ENCODE measurements around the gene GINM1.

GINM1 gene

DNA sequence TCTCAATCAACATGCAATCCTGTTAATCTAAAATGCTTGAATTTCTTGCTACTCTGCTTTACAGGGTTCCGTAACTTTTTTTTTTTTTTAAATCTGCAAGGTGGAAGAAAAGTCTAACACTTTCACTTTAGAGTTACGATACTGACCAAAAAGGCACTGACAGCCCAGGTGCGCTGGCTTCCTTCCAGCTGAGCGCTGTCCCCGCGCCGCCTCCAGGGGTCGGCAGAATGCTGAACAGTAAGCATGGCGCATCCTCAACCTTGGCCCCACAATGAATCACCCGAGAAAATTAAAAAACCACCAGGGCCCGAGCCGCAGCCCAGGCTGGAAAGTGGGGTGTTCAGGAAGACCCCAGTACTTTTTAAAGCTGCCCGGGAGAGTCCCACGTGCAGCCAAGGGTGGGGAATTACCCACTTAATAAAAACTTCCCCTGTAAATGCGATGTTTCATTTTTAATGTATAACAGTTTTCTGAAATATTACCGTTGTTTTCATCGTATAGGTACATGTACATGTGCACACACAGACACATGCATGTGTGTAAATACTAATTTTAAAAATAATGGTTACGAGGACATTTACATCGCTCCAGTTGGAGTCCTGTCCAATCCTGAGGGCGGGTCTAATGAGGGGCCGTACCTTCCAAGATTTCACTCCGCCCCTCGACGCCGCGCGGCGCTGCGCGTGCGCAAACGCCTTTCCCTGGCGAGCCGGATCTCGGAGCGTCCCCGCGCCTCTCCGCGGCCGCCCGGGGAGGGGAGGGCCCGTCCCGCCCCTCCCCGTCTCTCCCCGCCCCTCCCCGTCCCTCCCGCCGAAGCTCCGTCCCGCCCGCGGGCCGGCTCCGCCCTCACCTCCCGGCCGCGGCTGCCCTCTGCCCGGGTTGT is at the start of gene GINM1:
Gene GINM1, plus strand, starts transcription at position 849 of the 883 bp plus-strand sequence. CDS start 40 bp downstream, outside the sequence.
- Histone ChIP-seq H3K36me3 (ENCODE audit: control insufficient read depth, insufficient read depth, low read length) (no peaks in the 10 kb centered on the region), H3K27me3 (ENCODE audit: control insufficient read depth, insufficient read depth, low read length) (no peaks in the 10 kb centered on the region), H3K27ac (ENCODE audit: low read depth, low read length) (peak within 1 kb of the TSS; percentile 85), H3K4me3 (ENCODE audit: low read depth, low read length) (peak within 1 kb of the TSS; percentile 100), H3K9me3 (ENCODE audit: control insufficient read depth, insufficient read depth, low read depth, low read length) (no peaks in the 10 kb centered on the region), H3K9ac (ENCODE audit: low read length) (peak within 1 kb of the TSS; percentile 95), H3K4me1 (ENCODE audit: control insufficient read depth, insufficient read depth, low read length) (peaks cover 7% of the 10 kb centered on the region; the same call in 1 of the 2 replicates)

GRCh38 chr6:149529650-149530049 is 36.5 kb upstream of the GINM1 start:
- Histone ChIP-seq H3K4me1 (ENCODE audit: control insufficient read depth, insufficient read depth, low read length) (no peaks in the 10 kb centered on the region), H3K9ac (ENCODE audit: low read length) (no peak overlapping the region), H3K27me3 (ENCODE audit: control insufficient read depth, insufficient read depth, low read length) (no peaks in the 10 kb centered on the region), H3K9me3 (ENCODE audit: control insufficient read depth, insufficient read depth, low read depth, low read length) (no peaks in the 10 kb centered on the region), H3K4me3 (ENCODE audit: low read depth, low read length) (no peak overlapping the region), H3K36me3 (ENCODE audit: control insufficient read depth, insufficient read depth, low read length) (peaks cover 81% of the 10 kb centered on the region), H3K27ac (ENCODE audit: low read depth, low read length) (no peak overlapping the region)

- peaks cover 81% of the 10 kb centered on the region for H3K36me3 ChIP-seq (ENCODE audit: control insufficient read depth, insufficient read depth, low read length)
These were observed 31.4 kb upstream of the GINM1 start for GRCh38 chr6:149534742-149535141.

GRCh38 chr6:149541139-149541538 is 25.0 kb upstream of the GINM1 start:
- Histone ChIP-seq H3K27me3 (ENCODE audit: control insufficient read depth, insufficient read depth, low read length) (no peaks in the 10 kb centered on the region), H3K36me3 (ENCODE audit: control insufficient read depth, insufficient read depth, low read length) (peaks cover 38% of the 10 kb centered on the region)

More at GRCh38 chr6:149534742-149535141, 31.4 kb upstream of the GINM1 start:
- no peak overlapping the region for H3K9ac ChIP-seq (ENCODE audit: low read length)
- no peaks in the 10 kb centered on the region for H3K27me3 ChIP-seq (ENCODE audit: control insufficient read depth, insufficient read depth, low read length)
- H3K9me3 ChIP-seq (ENCODE audit: control insufficient read depth, insufficient read depth, low read depth, low read length), result no peaks in the 10 kb centered on the region
- H3K27ac ChIP-seq (ENCODE audit: low read depth, low read length), result no peak overlapping the region
- no peak overlapping the region for H3K4me3 ChIP-seq (ENCODE audit: low read depth, low read length)
- no peaks in the 10 kb centered on the region for H3K4me1 ChIP-seq (ENCODE audit: control insufficient read depth, insufficient read depth, low read length)

GRCh38 chr6:149544646-149545257 is 21.4 kb upstream of the GINM1 start:
- Histone ChIP-seq H3K27me3 (ENCODE audit: control insufficient read depth, insufficient read depth, low read length) (peaks cover 15% of the 10 kb centered on the region; the same call in 1 of the 2 replicates), H3K9ac (ENCODE audit: low read length) (peak overlapping the region; percentile 93), H3K4me3 (ENCODE audit: low read depth, low read length) (peak overlapping the region; percentile 99), H3K4me1 (ENCODE audit: control insufficient read depth, insufficient read depth, low read length) (peaks cover 8% of the 10 kb centered on the region), H3K9me3 (ENCODE audit: control insufficient read depth, insufficient read depth, low read depth, low read length) (no peaks in the 10 kb centered on the region), H3K36me3 (ENCODE audit: control insufficient read depth, insufficient read depth, low read length) (peaks cover 10% of the 10 kb centered on the region), H3K27ac (ENCODE audit: low read depth, low read length) (peak overlapping the region; percentile 92; the same call in 1 of the 2 replicates)

More at GRCh38 chr6:149541139-149541538, 25.0 kb upstream of the GINM1 start:
- Histone ChIP-seq H3K27ac (ENCODE audit: low read depth, low read length) (no peak overlapping the region), H3K9ac (ENCODE audit: low read length) (no peak overlapping the region), H3K9me3 (ENCODE audit: control insufficient read depth, insufficient read depth, low read depth, low read length) (no peaks in the 10 kb centered on the region), H3K4me3 (ENCODE audit: low read depth, low read length) (no peak overlapping the region), H3K4me1 (ENCODE audit: control insufficient read depth, insufficient read depth, low read length) (peaks cover 8% of the 10 kb centered on the region)

DNA sequence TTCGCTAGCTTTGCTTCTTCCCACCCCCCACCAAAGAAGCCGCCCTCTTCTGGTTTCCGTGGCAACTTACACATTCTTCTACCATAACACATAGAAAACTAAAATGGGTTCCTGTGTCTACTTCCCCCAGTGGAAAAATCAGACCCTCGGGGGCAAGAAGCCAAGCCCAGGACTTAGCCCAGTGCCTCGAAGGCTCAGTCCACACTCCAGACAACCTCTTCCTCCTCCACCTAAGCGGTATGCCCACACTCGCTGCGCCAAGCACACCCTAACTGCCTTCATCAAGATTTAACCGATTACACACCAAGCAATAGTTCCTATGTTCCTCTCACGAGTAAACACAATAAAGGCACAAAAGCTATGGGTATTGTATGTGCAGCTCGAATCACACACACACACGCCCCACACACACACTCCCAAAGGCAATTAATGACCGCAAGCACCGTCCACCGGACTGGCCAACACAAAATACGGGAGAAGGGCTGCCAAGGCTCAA is 20.9 kb upstream of the GINM1 start:
- peak overlapping the region; percentile 99 for H3K4me3 ChIP-seq (ENCODE audit: low read depth, low read length)
- peak overlapping the region; percentile 92 for H3K27ac ChIP-seq (ENCODE audit: low read depth, low read length)
- peaks cover 5% of the 10 kb centered on the region for H3K36me3 ChIP-seq (ENCODE audit: control insufficient read depth, insufficient read depth, low read length)
- no peaks in the 10 kb centered on the region for H3K9me3 ChIP-seq (ENCODE audit: control insufficient read depth, insufficient read depth, low read depth, low read length)
- H3K4me1 ChIP-seq (ENCODE audit: control insufficient read depth, insufficient read depth, low read length), result peaks cover 8% of the 10 kb centered on the region
- peaks cover 17% of the 10 kb centered on the region; the same call in 1 of the 2 replicates for H3K27me3 ChIP-seq (ENCODE audit: control insufficient read depth, insufficient read depth, low read length)
- peak overlapping the region; percentile 93 for H3K9ac ChIP-seq (ENCODE audit: low read length)

DNA sequence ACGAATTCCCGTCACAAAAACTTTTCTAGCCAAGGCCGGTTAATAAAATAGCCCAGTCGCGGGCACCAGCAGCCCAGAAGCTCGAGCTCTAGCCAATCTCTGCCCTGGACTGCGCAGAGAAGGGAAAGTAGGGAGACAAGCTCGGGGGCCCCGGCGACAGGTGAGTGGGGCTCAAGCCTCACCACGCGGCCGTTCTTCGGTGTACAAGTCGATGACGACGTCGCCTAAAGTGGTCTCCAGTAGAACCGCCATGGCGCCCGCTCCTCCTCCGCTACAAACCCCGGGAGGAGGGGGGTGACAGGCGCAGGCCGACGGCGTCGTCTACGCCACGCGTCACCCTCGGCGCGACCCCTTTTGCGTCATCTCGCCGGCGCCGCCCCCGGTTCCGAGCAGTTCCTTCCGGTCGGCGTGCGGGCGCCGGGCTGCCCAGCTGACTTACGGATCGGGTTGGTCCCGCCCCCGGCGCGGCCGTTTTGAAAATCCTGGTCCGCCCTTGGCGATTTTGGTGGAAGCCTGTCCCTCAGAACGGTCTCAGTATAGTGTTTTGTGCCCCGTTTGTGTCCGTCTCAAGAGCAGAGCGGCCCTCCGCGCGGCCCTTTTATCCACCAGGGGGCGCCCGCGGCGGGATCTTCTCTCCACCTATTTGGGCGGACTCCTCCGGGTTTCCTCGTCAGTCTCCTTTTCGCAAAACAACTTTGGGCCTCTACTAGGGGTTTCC is 20.3 kb upstream of the GINM1 start, which contains the start of gene PPIL4:
Gene PPIL4, minus strand, starts transcription at position 290 of the 718 bp plus-strand sequence. Its CDS starts 38 bp downstream, at position 252.
- Histone ChIP-seq H3K4me1 (ENCODE audit: control insufficient read depth, insufficient read depth, low read length) (peaks cover 8% of the 10 kb centered on the region), H3K27ac (ENCODE audit: low read depth, low read length) (peak within 1 kb of the TSS; percentile 92), H3K27me3 (ENCODE audit: control insufficient read depth, insufficient read depth, low read length) (peaks cover 23% of the 10 kb centered on the region), H3K36me3 (ENCODE audit: control insufficient read depth, insufficient read depth, low read length) (peaks cover under 1% of the 10 kb centered on the region), H3K9me3 (ENCODE audit: control insufficient read depth, insufficient read depth, low read depth, low read length) (no peaks in the 10 kb centered on the region), H3K9ac (ENCODE audit: low read length) (peak within 1 kb of the TSS; percentile 93), H3K4me3 (ENCODE audit: low read depth, low read length) (peak within 1 kb of the TSS; percentile 99)

DNA sequence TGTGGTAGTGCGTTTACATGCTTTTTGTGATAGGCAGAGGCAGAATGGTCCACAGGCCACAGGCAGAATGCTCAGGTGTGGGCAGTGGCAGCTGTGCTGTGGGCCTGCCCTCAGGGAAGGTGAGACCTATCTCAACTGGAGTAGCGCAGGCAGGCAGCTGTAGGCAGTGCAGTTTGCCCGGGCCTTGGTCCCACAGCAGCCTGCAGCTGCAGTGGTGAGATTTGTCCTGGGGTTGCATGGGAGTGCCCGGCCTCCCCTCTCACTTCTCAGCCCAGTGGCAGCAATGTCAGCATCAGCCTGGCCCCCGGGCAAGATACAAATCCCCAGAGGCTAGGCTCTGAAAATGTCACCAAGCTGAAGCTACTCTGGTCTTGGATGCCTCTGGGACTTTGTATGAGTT is 14.3 kb upstream of the GINM1 start:
- Histone ChIP-seq H3K9ac (ENCODE audit: low read length) (no peak overlapping the region), H3K36me3 (ENCODE audit: control insufficient read depth, insufficient read depth, low read length) (no peaks in the 10 kb centered on the region), H3K27me3 (ENCODE audit: control insufficient read depth, insufficient read depth, low read length) (peaks cover 23% of the 10 kb centered on the region), H3K4me3 (ENCODE audit: low read depth, low read length) (no peak overlapping the region), H3K27ac (ENCODE audit: low read depth, low read length) (no peak overlapping the region), H3K4me1 (ENCODE audit: control insufficient read depth, insufficient read depth, low read length) (no peaks in the 10 kb centered on the region), H3K9me3 (ENCODE audit: control insufficient read depth, insufficient read depth, low read depth, low read length) (no peaks in the 10 kb centered on the region)

- H3K9ac ChIP-seq (ENCODE audit: low read length), result no peak overlapping the region
- no peaks in the 10 kb centered on the region for H3K9me3 ChIP-seq (ENCODE audit: control insufficient read depth, insufficient read depth, low read depth, low read length)
- H3K4me1 ChIP-seq (ENCODE audit: control insufficient read depth, insufficient read depth, low read length), result no peaks in the 10 kb centered on the region
- H3K4me3 ChIP-seq (ENCODE audit: low read depth, low read length), result no peak overlapping the region
- H3K27ac ChIP-seq (ENCODE audit: low read depth, low read length), result no peak overlapping the region
- H3K27me3 ChIP-seq (ENCODE audit: control insufficient read depth, insufficient read depth, low read length), result peaks cover 6% of the 10 kb centered on the region; the same call in 1 of the 2 replicates
- no peaks in the 10 kb centered on the region for H3K36me3 ChIP-seq (ENCODE audit: control insufficient read depth, insufficient read depth, low read length)
These were observed 8.1 kb upstream of the GINM1 start for GRCh38 chr6:149558029-149558428.

DNA sequence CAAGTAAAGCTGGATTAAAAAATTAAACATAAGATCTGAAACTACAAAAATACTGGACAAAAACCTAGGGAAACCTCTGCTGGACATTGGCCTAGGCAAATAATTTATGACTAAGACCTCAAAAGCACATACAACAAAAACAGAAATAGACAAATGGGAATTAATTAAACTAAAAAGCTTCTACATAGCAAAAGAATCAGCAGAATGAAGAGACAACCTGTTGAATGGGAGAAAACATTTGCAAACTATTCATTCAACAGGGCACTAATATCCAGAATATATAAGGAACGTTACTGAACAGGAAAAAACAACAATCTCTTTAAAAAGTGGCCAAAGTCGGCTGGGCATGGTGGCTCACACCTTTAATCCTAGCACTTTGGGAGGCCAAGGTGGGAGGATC is 6.8 kb upstream of the GINM1 start:
- no peak overlapping the region for H3K9ac ChIP-seq (ENCODE audit: low read length)
- no peaks in the 10 kb centered on the region for H3K4me1 ChIP-seq (ENCODE audit: control insufficient read depth, insufficient read depth, low read length)
- H3K27ac ChIP-seq (ENCODE audit: low read depth, low read length), result no peak overlapping the region
- no peaks in the 10 kb centered on the region for H3K36me3 ChIP-seq (ENCODE audit: control insufficient read depth, insufficient read depth, low read length)
- H3K4me3 ChIP-seq (ENCODE audit: low read depth, low read length), result no peak overlapping the region
- H3K27me3 ChIP-seq (ENCODE audit: control insufficient read depth, insufficient read depth, low read length), result peaks cover 6% of the 10 kb centered on the region; the same call in 1 of the 2 replicates
- H3K9me3 ChIP-seq (ENCODE audit: control insufficient read depth, insufficient read depth, low read depth, low read length), result no peaks in the 10 kb centered on the region

Measured in HUES6 (cell line).